OCI-LY1 (cell line): ENCODE measurements around the gene GAGE10.
"Not testable (repeated sequence)": the region's sequence is repeated elsewhere in the genome, so short reads cannot be mapped to it uniquely, and the experiment has no call there.

Source experiments
- H2AFZ ChIP-seq: fragments of 200-600 bp; sonication (generic), shearing (Covaris generic); 2 replicates; pipeline ENCODE4 v1.6.0; 2014; ENCODE audit warnings: antibody characterized with exemption, mild to moderate bottlenecking, low read length
- H3F3A ChIP-seq: fragments of 200-600 bp; sonication (generic), shearing (Covaris generic); 2 replicates; pipeline ENCODE4 v1.6.0; 2014; ENCODE audit warnings: mild to moderate bottlenecking, antibody characterized with exemption, low read length, moderate library complexity; ENCODE audit not compliant: insufficient read depth
- H3K27ac ChIP-seq: fragments of 200-600 bp; sonication (generic); 2 replicates; pipeline ENCODE4 v1.5.1; 2014; ENCODE audit warnings: low read length, mixed run types, mild to moderate bottlenecking, low read depth; ENCODE audit not compliant: poor library complexity, severe bottlenecking
- H3K27me3 ChIP-seq: fragments of 200-600 bp; sonication (generic); 2 replicates; pipeline ENCODE4 v1.6.0; 2014; ENCODE audit warnings: antibody characterized with exemption, mild to moderate bottlenecking, low read length, moderate library complexity; ENCODE audit not compliant: insufficient read depth
- H3K36me3 ChIP-seq: fragments of 200-600 bp; sonication (generic); 2 replicates; pipeline ENCODE4 v1.6.1; 2014; ENCODE audit warnings: mild to moderate bottlenecking, antibody characterized with exemption, low read length, moderate library complexity, mixed read lengths; ENCODE audit not compliant: insufficient read depth
- H3K4me1 ChIP-seq: fragments of 200-600 bp; sonication (generic); 2 replicates; pipeline ENCODE4 v1.5.1; 2014; ENCODE audit warnings: mild to moderate bottlenecking, low read length, moderate library complexity; ENCODE audit not compliant: insufficient read depth, severe bottlenecking
- H3K4me2 ChIP-seq: fragments of 200-600 bp; sonication (generic), shearing (Covaris generic); 2 replicates; pipeline ENCODE4 v1.6.1; 2014; ENCODE audit warnings: low read length
- H3K4me3 ChIP-seq: fragments of 200-600 bp; sonication (generic); 2 replicates; pipeline ENCODE4 v1.5.1; 2014; ENCODE audit warnings: low read length, low read depth, mild to moderate bottlenecking, mixed read lengths; ENCODE audit not compliant: poor library complexity, severe bottlenecking
- H3K79me2 ChIP-seq: fragments of 200-600 bp; shearing (Covaris generic); 2 replicates; pipeline ENCODE4 v1.6.1; 2016; ENCODE audit warnings: mixed run types, low read length, mixed read lengths; ENCODE audit not compliant: insufficient read depth
- H3K9ac ChIP-seq: fragments of 200-600 bp; sonication (generic), shearing (Covaris generic); 2 replicates; pipeline ENCODE4 v1.6.1; 2014; ENCODE audit warnings: mild to moderate bottlenecking, low read length, mixed read lengths
- H3K9me2 ChIP-seq: fragments of 200-600 bp; sonication (generic), shearing (Covaris generic); 2 replicates; pipeline ENCODE4 v1.6.1; 2014; ENCODE audit warnings: low read depth, mild to moderate bottlenecking, low read length, mixed read lengths
- H3K9me3 ChIP-seq: fragments of 200-600 bp; shearing (Covaris generic); 2 replicates; pipeline ENCODE4 v1.6.1; 2014; ENCODE audit warnings: low read length, mixed read lengths
- H4K20me1 ChIP-seq: fragments of 200-600 bp; sonication (generic), shearing (Covaris generic); 2 replicates; pipeline ENCODE4 v1.6.0; 2016; ENCODE audit warnings: mild to moderate bottlenecking, low read length; ENCODE audit not compliant: insufficient read depth
- CTCF ChIP-seq: fragments of 200-600 bp; sonication (generic), shearing (Covaris generic); IDR thresholded peaks from 2 replicates; pipeline ENCODE4 v1.5.1; 2017; ENCODE audit warnings: mild to moderate bottlenecking, antibody characterized with exemption, low read length, moderate library complexity, mixed read lengths
- EZH2 ChIP-seq: fragments of 200-600 bp; sonication (generic), shearing (Covaris generic); IDR thresholded peaks from 2 replicates; pipeline ENCODE4 v1.8.0; 2017; ENCODE audit warnings: borderline replicate concordance, mixed run types, mild to moderate bottlenecking, antibody characterized with exemption, low read length, moderate library complexity, mixed read lengths

The GAGE10 gene

GRCh38 chrX:49290215-49290614 is 13.2 kb upstream of the GAGE10 start:
- no peak overlapping the region for H3K4me2 ChIP-seq
- no peaks in the 10 kb centered on the region for H3F3A ChIP-seq
- no peak overlapping the region for H2AFZ ChIP-seq
- H4K20me1 ChIP-seq, result no peaks in the 10 kb centered on the region
- H3K9me2 ChIP-seq, result no peaks in the 10 kb centered on the region
- no peak overlapping the region for H3K9ac ChIP-seq
- TF ChIP-seq EZH2 (no peak), CTCF (no peak)
- H3K4me3 ChIP-seq, result no peak overlapping the region
- no peaks in the 10 kb centered on the region; the same call in 1 of the 2 replicates for H3K36me3 ChIP-seq
- H3K27me3 ChIP-seq, result no peaks in the 10 kb centered on the region
- no peaks in the 10 kb centered on the region for H3K79me2 ChIP-seq
- H3K4me1 ChIP-seq, result no peaks in the 10 kb centered on the region
- H3K9me3 ChIP-seq, result no peaks in the 10 kb centered on the region
- no peak overlapping the region for H3K27ac ChIP-seq

GRCh38 chrX:49291615-49292337 is 11.7 kb upstream of the GAGE10 start:
- no peaks in the 10 kb centered on the region for H3F3A ChIP-seq
- H4K20me1 ChIP-seq, result no peaks in the 10 kb centered on the region
- no peaks in the 10 kb centered on the region for H3K9me2 ChIP-seq
- H3K9ac ChIP-seq, result no peak overlapping the region
- H3K4me1 ChIP-seq, result no peaks in the 10 kb centered on the region
- H3K4me2 ChIP-seq, result no peak overlapping the region
- H2AFZ ChIP-seq, result no peak overlapping the region
- H3K27me3 ChIP-seq, result no peaks in the 10 kb centered on the region
- no peaks in the 10 kb centered on the region for H3K79me2 ChIP-seq
- no peaks in the 10 kb centered on the region for H3K9me3 ChIP-seq
- H3K36me3 ChIP-seq, result no peaks in the 10 kb centered on the region
- TF ChIP-seq EZH2 (no peak), CTCF (peak; percentile 61)
- H3K27ac ChIP-seq, result no peak overlapping the region
- no peak overlapping the region for H3K4me3 ChIP-seq

GRCh38 chrX:49292400-49293362 is 10.8 kb upstream of the GAGE10 start:
- Histone ChIP-seq H2AFZ (no peak overlapping the region), H4K20me1 (no peaks in the 10 kb centered on the region), H3K9ac (no peak overlapping the region), H3K27ac (no peak overlapping the region), H3K79me2 (no peaks in the 10 kb centered on the region), H3K4me3 (no peak overlapping the region), H3K4me1 (no peaks in the 10 kb centered on the region), H3F3A (no peaks in the 10 kb centered on the region), H3K4me2 (no peak overlapping the region), H3K9me2 (no peaks in the 10 kb centered on the region), H3K36me3 (no peaks in the 10 kb centered on the region), H3K27me3 (no peaks in the 10 kb centered on the region), H3K9me3 (no peaks in the 10 kb centered on the region)
- no peak for TF ChIP-seq EZH2
- TF ChIP-seq CTCF, result no peak

- H2AFZ ChIP-seq, H3K9ac ChIP-seq, H3K4me3 ChIP-seq, H3K27ac ChIP-seq, H3K79me2 ChIP-seq, H4K20me1 ChIP-seq, H3K9me2 ChIP-seq, H3K4me2 ChIP-seq, H3F3A ChIP-seq, H3K27me3 ChIP-seq, H3K9me3 ChIP-seq, H3K36me3 ChIP-seq, H3K4me1 ChIP-seq: not testable (repeated sequence)
Observed at GRCh38 chrX:49299293-49299692, 4.2 kb upstream of the GAGE10 start.
